HG02973 (cell line): ENCODE results near the gene HDAC10.

Experiments used
- ATAC-seq: cut with Tn5 transposase; IDR thresholded peaks from one replicate; pipeline ENCODE4 v1.9.1; 2021; ENCODE audit warnings: moderate library complexity; ENCODE audit not compliant: unreplicated experiment

HDAC10 gene

GRCh38 chr22:50204571-50204970 lies 46.5 kb downstream of the HDAC10 start:
- ATAC-seq, result no peak

GRCh38 chr22:50203288-50203687 lies 47.8 kb downstream of the HDAC10 start:
- ATAC-seq, result no peak

- no peak for ATAC-seq
These were observed 48.9 kb downstream of the HDAC10 start for GRCh38 chr22:50202130-50202666.

- ATAC-seq, result peak; percentile 16
These were observed 49.6 kb downstream of the HDAC10 start for GRCh38 chr22:50201191-50202129.

- peak; percentile 41 for ATAC-seq
These were observed 50.4 kb downstream of the HDAC10 start, which contains the start of gene SELENOO for GRCh38 chr22:50200461-50201190. Gene SELENOO, plus strand, starts transcription at chr22:50201011. Its CDS starts 26 bp downstream, at chr22:50201037.

GRCh38 chr22:50199829-50200460 lies 51.1 kb downstream of the HDAC10 start:
- ATAC-seq, result peak; percentile 11

GRCh38 chr22:50199251-50199721 lies 51.8 kb downstream of the HDAC10 start:
- no peak for ATAC-seq

- no peak for ATAC-seq
These were observed 52.4 kb downstream of the HDAC10 start for GRCh38 chr22:50198624-50199017.

GRCh38 chr22:50197856-50198623 lies 53.0 kb downstream of the HDAC10 start:
- no peak for ATAC-seq

- ATAC-seq, result no peak
These were observed 53.9 kb downstream of the HDAC10 start for GRCh38 chr22:50197000-50197800.

GRCh38 chr22:50196256-50196655 lies 54.8 kb downstream of the HDAC10 start:
- no peak for ATAC-seq
